Progenitor cell of endocrine pancreas (in vitro differentiated cells): Measurements from ENCODE around the gene LHX4. TPM values are rescaled to one million over a fixed set of nuclear protein-coding genes. Genes with fewer than 3 reads are reported as not detected.

Source experiments
- DNase-seq: peaks from one replicate; pipeline ENCODE4 v3.0.0; 2021; ENCODE audit warnings: low spot score; ENCODE audit not compliant: unreplicated experiment
- H3K27ac Mint-ChIP-seq: 2 replicates; pipeline ENCODE4 v1.8.0; 2021; ENCODE audit warnings: mild to moderate bottlenecking, moderate library complexity, mixed read lengths
- H3K27me3 Mint-ChIP-seq: 2 replicates; pipeline ENCODE4 v1.8.0; 2021; ENCODE audit warnings: mixed read lengths
- H3K36me3 Mint-ChIP-seq: 2 replicates; pipeline ENCODE4 v1.8.0; 2022; ENCODE audit warnings: mixed read lengths; ENCODE audit not compliant: insufficient read depth
- H3K4me1 Mint-ChIP-seq: 2 replicates; pipeline ENCODE4 v1.8.0; 2021; ENCODE audit warnings: low read depth, mixed read lengths
- H3K4me3 Mint-ChIP-seq: 2 replicates; pipeline ENCODE4 v1.8.0; 2021; ENCODE audit warnings: low read depth, mild to moderate bottlenecking, moderate library complexity, mixed read lengths
- H3K9me3 Mint-ChIP-seq: 2 replicates; pipeline ENCODE4 v1.8.0; 2021; ENCODE audit warnings: low read depth, mixed read lengths
- CTCF ChIP-seq: fragments of 200-600 bp; sonication (generic); IDR thresholded peaks from one replicate; pipeline ENCODE4 v1.5.0; 2021; ENCODE audit warnings: antibody characterized with exemption, mild to moderate bottlenecking; ENCODE audit not compliant: unreplicated experiment
- total RNA-seq: library from RNA; stranded (reverse); gene quantifications from 2 replicates; pipeline ENCODE4 v1.2.1, GENCODE V29; 2021

The LHX4 gene
- total RNA-seq, 1 donor from 2014 or later = 0.55 TPM

- peaks cover 9% of the 10 kb centered on the region for H3K36me3 Mint-ChIP-seq
- peaks cover 1% of the 10 kb centered on the region for H3K4me1 Mint-ChIP-seq
- no peak overlapping the region for H3K27ac Mint-ChIP-seq
- TF ChIP-seq CTCF = no peak
- H3K4me3 Mint-ChIP-seq = no peak overlapping the region
- H3K9me3 Mint-ChIP-seq = no peaks in the 10 kb centered on the region
- DNase-seq = no peak
- H3K27me3 Mint-ChIP-seq = no peaks in the 10 kb centered on the region
Measured at GRCh38 chr1:180277476-180278193, 47.6 kb downstream of the LHX4 start.

GRCh38 chr1:180278194-180278515, 48.1 kb downstream of the LHX4 start:
- H3K27ac Mint-ChIP-seq = no peak overlapping the region

GRCh38 chr1:180278596-180279395, 48.7 kb downstream of the LHX4 start:
- Mint-ChIP-seq H3K27me3 (no peaks in the 10 kb centered on the region), H3K4me3 (no peak overlapping the region), H3K27ac (no peak overlapping the region), H3K9me3 (no peaks in the 10 kb centered on the region), H3K36me3 (peaks cover 6% of the 10 kb centered on the region), H3K4me1 (peaks cover 1% of the 10 kb centered on the region)
- no peak for DNase-seq
- TF ChIP-seq CTCF = no peak

More at GRCh38 chr1:180278194-180278515, 48.1 kb downstream of the LHX4 start:
- no peak for DNase-seq
- Mint-ChIP-seq H3K4me1 (peaks cover 1% of the 10 kb centered on the region), H3K4me3 (no peak overlapping the region), H3K27me3 (no peaks in the 10 kb centered on the region), H3K36me3 (peaks cover 6% of the 10 kb centered on the region), H3K9me3 (no peaks in the 10 kb centered on the region)
- no peak for TF ChIP-seq CTCF

- Mint-ChIP-seq H3K4me3 (no peak overlapping the region), H3K4me1 (peaks cover 1% of the 10 kb centered on the region), H3K27me3 (no peaks in the 10 kb centered on the region), H3K27ac (no peak overlapping the region), H3K9me3 (no peaks in the 10 kb centered on the region), H3K36me3 (peaks cover 7% of the 10 kb centered on the region)
- TF ChIP-seq CTCF = no peak
- DNase-seq = no peak
Measured at GRCh38 chr1:180279651-180280050, 49.6 kb downstream of the LHX4 start.

GRCh38 chr1:180280617-180281016, 50.6 kb downstream of the LHX4 start:
- peaks cover 1% of the 10 kb centered on the region for H3K4me1 Mint-ChIP-seq
- H3K27me3 Mint-ChIP-seq = no peaks in the 10 kb centered on the region
- DNase-seq = no peak
- H3K9me3 Mint-ChIP-seq = no peaks in the 10 kb centered on the region
- no peak for TF ChIP-seq CTCF
- peaks cover 4% of the 10 kb centered on the region for H3K36me3 Mint-ChIP-seq
- H3K4me3 Mint-ChIP-seq = no peak overlapping the region
- H3K27ac Mint-ChIP-seq = no peak overlapping the region
